Parathyroid adenoma (tissue), 2 donors: ENCODE measurements around the gene DGKI.

Experiments
- H2AFZ ChIP-seq: fragments of 300-600 bp; sonication (generic); one replicate; pipeline ENCODE4 v1.7.0; 2017; ENCODE audit warnings: antibody characterized with exemption, mild to moderate bottlenecking
- H3K27ac ChIP-seq: fragments of 300-600 bp; sonication (generic); one replicate; pipeline ENCODE4 v1.7.0; 2017
- H3K27me3 ChIP-seq: fragments of 300-600 bp; sonication (generic); one replicate; pipeline ENCODE4 v1.7.0; 2017; ENCODE audit warnings: low read length; ENCODE audit not compliant: control insufficient read depth, insufficient read depth
- H3K36me3 ChIP-seq: fragments of 300-600 bp; sonication (generic); one replicate; pipeline ENCODE4 v1.7.0; 2017; ENCODE audit warnings: low read length; ENCODE audit not compliant: control insufficient read depth, insufficient read depth
- H3K4me1 ChIP-seq: fragments of 300-600 bp; sonication (generic); one replicate; pipeline ENCODE4 v1.7.0; 2017; ENCODE audit warnings: control low read depth
- H3K4me2 ChIP-seq: fragments of 300-600 bp; sonication (generic); one replicate; pipeline ENCODE4 v1.7.0; 2017; ENCODE audit warnings: low read length
- H3K4me3 ChIP-seq: fragments of 300-600 bp; sonication (generic); one replicate; pipeline ENCODE4 v1.7.0; 2017; ENCODE audit warnings: low read depth, low read length
- H3K79me2 ChIP-seq: fragments of 300-600 bp; sonication (generic); one replicate; pipeline ENCODE4 v1.7.0; 2017; ENCODE audit warnings: control low read depth
- H3K9ac ChIP-seq: fragments of 300-600 bp; sonication (generic); one replicate; pipeline ENCODE4 v1.7.0; 2017; ENCODE audit warnings: mild to moderate bottlenecking
- H3K9me3 ChIP-seq: fragments of 300-600 bp; sonication (generic); one replicate; pipeline ENCODE4 v1.7.0; 2017; ENCODE audit warnings: low read length; ENCODE audit not compliant: control insufficient read depth
- CTCF ChIP-seq: fragments of 300-600 bp; sonication (generic); IDR thresholded peaks from one replicate; pipeline ENCODE4 v1.7.0; 2017; ENCODE audit warnings: antibody characterized with exemption, mild to moderate bottlenecking
- donor health status: primary hyperparathyroidism.

Gene DGKI

DNA sequence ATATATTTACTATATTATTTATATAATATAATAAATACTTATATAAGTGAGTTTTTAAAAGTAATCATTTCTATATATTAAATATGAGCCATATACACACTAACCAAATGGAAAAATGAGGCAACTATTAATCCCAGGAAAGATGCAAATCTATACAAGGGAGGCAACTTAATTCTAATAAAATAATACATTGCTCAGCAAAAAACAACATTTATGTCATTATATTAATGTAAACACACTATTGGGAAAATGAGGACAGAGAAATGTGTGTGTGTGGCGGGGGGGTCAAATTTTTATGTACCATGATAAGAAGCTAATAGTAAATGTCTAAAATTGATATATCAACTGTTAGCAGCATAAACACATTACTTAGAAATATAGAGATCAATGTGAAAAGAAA is 23.3 kb upstream of the DGKI start:
- TF ChIP-seq CTCF, result no peak
- Histone ChIP-seq H3K27ac (no peak overlapping the region), H3K9me3 (no peaks in the 10 kb centered on the region), H2AFZ (no peak overlapping the region), H3K4me1 (peaks cover 8% of the 10 kb centered on the region), H3K79me2 (no peaks in the 10 kb centered on the region), H3K36me3 (no peaks in the 10 kb centered on the region), H3K9ac (no peak overlapping the region), H3K4me2 (no peak overlapping the region), H3K27me3 (no peaks in the 10 kb centered on the region), H3K4me3 (no peak overlapping the region)

GRCh38 chr7:137869260-137869659 is 22.5 kb upstream of the DGKI start:
- TF ChIP-seq CTCF, result no peak
- no peaks in the 10 kb centered on the region for H3K36me3 ChIP-seq
- no peaks in the 10 kb centered on the region for H3K79me2 ChIP-seq
- H3K9ac ChIP-seq, result no peak overlapping the region
- H3K27ac ChIP-seq, result no peak overlapping the region
- peaks cover 4% of the 10 kb centered on the region for H3K4me1 ChIP-seq
- H3K9me3 ChIP-seq, result no peaks in the 10 kb centered on the region
- no peaks in the 10 kb centered on the region for H3K27me3 ChIP-seq
- H3K4me2 ChIP-seq, result no peak overlapping the region
- no peak overlapping the region for H3K4me3 ChIP-seq
- no peak overlapping the region for H2AFZ ChIP-seq

GRCh38 chr7:137867289-137867688 is 20.5 kb upstream of the DGKI start:
- Histone ChIP-seq H3K4me2 (no peak overlapping the region), H3K4me1 (no peaks in the 10 kb centered on the region), H2AFZ (no peak overlapping the region), H3K79me2 (no peaks in the 10 kb centered on the region), H3K27ac (no peak overlapping the region), H3K4me3 (no peak overlapping the region), H3K9me3 (no peaks in the 10 kb centered on the region), H3K9ac (no peak overlapping the region), H3K36me3 (no peaks in the 10 kb centered on the region), H3K27me3 (no peaks in the 10 kb centered on the region)
- no peak for TF ChIP-seq CTCF

DNA sequence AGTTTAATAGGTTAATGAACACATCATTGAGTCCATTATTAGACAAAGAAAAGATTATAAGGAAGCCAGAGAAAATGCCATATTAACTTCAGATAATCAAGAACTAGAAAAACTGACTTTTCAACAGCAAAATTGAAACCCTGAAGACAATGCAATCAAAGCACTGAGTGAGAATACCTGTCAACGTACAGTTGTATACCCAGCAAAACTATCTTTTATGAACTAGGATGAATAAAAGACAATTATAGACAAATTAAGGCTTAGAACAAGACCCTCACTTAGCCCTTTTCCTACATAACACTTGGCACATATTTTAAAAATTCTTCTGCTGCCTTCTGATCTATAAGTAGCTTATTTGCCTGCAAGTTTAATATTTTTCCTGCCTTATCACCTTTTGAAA is 19.0 kb upstream of the DGKI start:
- no peaks in the 10 kb centered on the region for H3K36me3 ChIP-seq
- no peak for TF ChIP-seq CTCF
- H3K79me2 ChIP-seq, result no peaks in the 10 kb centered on the region
- no peak overlapping the region for H3K9ac ChIP-seq
- no peaks in the 10 kb centered on the region for H3K9me3 ChIP-seq
- no peak overlapping the region for H3K4me3 ChIP-seq
- no peaks in the 10 kb centered on the region for H3K4me1 ChIP-seq
- no peak overlapping the region for H2AFZ ChIP-seq
- no peak overlapping the region for H3K27ac ChIP-seq
- H3K27me3 ChIP-seq, result no peaks in the 10 kb centered on the region
- no peak overlapping the region for H3K4me2 ChIP-seq

GRCh38 chr7:137862964-137863363 is 16.2 kb upstream of the DGKI start:
- H2AFZ ChIP-seq, result no peak overlapping the region
- no peak overlapping the region for H3K27ac ChIP-seq
- H3K9ac ChIP-seq, result no peak overlapping the region
- H3K36me3 ChIP-seq, result no peaks in the 10 kb centered on the region
- no peaks in the 10 kb centered on the region for H3K79me2 ChIP-seq
- H3K9me3 ChIP-seq, result no peaks in the 10 kb centered on the region
- H3K4me3 ChIP-seq, result no peak overlapping the region
- no peak for TF ChIP-seq CTCF
- H3K27me3 ChIP-seq, result no peaks in the 10 kb centered on the region
- H3K4me2 ChIP-seq, result no peak overlapping the region
- H3K4me1 ChIP-seq, result no peaks in the 10 kb centered on the region
